HG03039 (cell line): ENCODE data around the gene SMARCD1.
"Not testable (repeated sequence)": the region's sequence is repeated elsewhere in the genome, so short reads cannot be mapped to it uniquely, and the experiment has no call there.

ENCODE experiments used
- ATAC-seq: cut with Tn5 transposase; IDR thresholded peaks from one replicate; pipeline ENCODE4 v1.9.1; 2021; ENCODE audit warnings: mild to moderate bottlenecking, moderate library complexity; ENCODE audit not compliant: unreplicated experiment

SMARCD1 gene

DNA sequence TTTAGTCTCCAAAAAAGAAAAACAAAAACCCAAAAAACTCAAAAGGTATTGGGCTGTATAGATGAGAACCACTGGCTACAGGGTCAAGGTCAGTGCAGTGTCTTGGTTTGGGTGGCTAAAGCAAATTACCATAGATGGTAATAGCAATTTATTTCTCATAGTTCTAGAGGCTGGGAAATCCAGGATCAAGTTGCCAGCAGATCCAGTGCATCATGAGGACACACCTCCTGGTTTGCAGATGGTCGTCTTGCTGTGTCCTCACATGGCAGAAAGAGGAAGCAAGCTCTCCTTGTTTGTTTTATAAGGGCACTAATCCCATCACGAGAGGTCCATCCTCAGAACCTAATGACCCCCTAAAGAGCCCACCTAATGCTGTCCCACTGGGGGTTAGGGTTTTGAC is 38.1 kb downstream of the SMARCD1 start:
- ATAC-seq: no peak

- no peak for ATAC-seq
Observed at GRCh38 chr12:50127546-50127945, 42.4 kb downstream of the SMARCD1 start.

DNA sequence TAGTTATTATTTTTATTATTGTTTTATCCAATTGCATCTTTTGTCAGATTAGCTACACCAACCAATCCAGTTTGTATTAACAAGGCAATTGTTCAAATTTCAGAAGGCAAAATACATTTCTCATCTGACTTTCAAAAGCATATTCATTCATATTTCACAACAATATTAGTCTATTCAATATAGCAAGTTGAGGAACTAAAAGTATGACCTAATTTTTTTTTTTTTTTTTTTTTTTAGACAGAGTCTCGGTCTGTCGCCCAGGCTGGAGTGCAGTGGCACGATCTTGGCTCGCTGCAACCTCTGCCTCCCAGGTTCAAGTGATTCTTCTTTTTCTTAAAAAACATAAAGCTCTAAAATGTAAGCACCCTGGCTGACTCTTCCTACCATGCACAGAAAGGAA is 44.1 kb downstream of the SMARCD1 start:
- no peak for ATAC-seq

GRCh38 chr12:50132505-50133135 is 47.5 kb downstream of the SMARCD1 start:
- ATAC-seq: no peak

GRCh38 chr12:50142993-50143392 is 57.9 kb downstream of the SMARCD1 start:
- ATAC-seq: no peak

DNA sequence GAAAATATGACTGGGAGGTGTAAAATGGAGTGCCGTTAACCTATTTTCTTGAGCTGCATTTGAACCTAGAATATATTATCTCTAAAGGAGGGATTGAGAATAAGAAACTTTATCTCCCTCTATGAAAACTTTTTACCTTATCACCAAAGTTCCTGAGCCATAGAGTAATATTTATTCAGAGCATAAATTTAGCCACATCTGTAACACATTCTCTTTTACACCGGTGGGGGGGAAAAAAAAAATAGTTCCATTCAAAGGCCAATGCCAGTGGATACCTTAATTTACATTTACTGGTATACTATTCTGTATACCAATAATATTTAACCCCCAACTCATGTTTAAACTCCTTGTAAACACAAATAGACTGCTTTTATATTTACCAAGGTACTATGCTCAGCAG is 60.3 kb downstream of the SMARCD1 start:
- no peak for ATAC-seq

DNA sequence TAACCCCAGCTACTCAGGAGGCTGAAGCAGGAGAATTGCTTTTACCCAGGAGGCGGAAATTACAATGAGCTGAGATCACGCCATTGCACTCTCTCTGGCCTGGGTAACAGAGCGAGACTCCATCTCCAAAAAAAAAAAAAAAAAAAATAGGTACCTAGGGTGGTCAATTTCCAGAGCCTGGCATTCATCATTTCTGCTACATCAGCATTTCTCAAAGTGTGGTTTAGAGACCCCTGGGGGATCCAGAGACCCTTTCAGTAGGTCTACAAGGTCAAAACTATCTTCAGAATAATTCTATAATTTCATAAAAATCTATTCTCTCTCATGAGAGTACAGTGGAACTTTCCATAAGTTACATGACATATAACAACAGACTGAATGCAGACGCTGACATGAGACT is 62.1 kb downstream of the SMARCD1 start:
- ATAC-seq: no peak

- not testable (repeated sequence) for ATAC-seq
Observed at GRCh38 chr12:50148011-50148410, 62.9 kb downstream of the SMARCD1 start.

DNA sequence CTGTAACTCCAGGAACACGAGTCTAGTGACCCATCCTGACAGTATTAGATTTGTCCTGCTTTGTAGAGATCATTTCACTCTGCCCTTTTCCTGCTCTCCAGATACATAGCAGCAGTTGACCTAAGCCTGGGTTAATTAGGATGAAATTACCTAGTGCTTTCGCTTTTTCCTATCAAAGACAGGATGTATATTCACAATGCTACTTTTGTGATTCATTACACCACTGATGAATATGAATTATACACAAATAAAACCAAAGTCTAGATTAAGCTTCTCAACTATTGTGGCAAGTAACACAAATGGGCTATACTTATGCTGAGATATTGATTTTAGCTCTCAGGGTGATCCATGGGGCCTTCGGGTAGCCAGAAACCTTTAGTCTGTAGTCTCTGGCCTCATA is 64.2 kb downstream of the SMARCD1 start:
- no peak for ATAC-seq
